GM12873 (cell line): ENCODE data around the gene PPP2R2B.

Source experiments
- TF ChIP-seq, protein P1 (sequence below): IDR thresholded peaks from 2 replicates; pipeline ENCODE4 v1.5.1; 2012; ENCODE audit warnings: low read depth, mild to moderate bottlenecking, moderate library complexity, low read length, control low read depth; ENCODE audit not compliant: insufficient read depth; ENCODE audit errors: missing control alignments

Gene PPP2R2B

GRCh38 chr5:146779211-146779869, 99.2 kb downstream of the PPP2R2B start:
- TF ChIP-seq, protein P1, sequence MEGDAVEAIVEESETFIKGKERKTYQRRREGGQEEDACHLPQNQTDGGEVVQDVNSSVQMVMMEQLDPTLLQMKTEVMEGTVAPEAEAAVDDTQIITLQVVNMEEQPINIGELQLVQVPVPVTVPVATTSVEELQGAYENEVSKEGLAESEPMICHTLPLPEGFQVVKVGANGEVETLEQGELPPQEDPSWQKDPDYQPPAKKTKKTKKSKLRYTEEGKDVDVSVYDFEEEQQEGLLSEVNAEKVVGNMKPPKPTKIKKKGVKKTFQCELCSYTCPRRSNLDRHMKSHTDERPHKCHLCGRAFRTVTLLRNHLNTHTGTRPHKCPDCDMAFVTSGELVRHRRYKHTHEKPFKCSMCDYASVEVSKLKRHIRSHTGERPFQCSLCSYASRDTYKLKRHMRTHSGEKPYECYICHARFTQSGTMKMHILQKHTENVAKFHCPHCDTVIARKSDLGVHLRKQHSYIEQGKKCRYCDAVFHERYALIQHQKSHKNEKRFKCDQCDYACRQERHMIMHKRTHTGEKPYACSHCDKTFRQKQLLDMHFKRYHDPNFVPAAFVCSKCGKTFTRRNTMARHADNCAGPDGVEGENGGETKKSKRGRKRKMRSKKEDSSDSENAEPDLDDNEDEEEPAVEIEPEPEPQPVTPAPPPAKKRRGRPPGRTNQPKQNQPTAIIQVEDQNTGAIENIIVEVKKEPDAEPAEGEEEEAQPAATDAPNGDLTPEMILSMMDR: no peak

GRCh38 chr5:146778795-146779194, 99.8 kb downstream of the PPP2R2B start:
- TF ChIP-seq, protein P1: no peak

DNA sequence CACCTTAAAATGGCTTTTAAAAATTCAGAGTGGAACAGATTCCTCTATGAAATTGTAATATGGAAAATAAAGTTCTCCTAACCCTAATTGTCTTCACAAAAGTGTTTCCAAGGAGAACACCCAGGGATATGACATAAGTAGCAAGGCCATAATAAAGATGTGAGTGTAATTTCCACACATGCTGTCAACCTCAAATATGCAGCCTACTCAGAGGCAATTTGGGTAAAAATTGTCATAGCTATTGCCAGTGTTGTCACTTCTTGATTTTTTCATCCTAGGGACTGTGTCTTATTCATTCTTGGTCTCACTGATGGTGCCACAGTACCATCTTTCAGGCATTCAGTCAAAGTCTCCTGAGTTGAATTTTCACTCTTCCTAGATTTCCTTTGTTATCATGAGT, 100.3 kb downstream of the PPP2R2B start:
- TF ChIP-seq, protein P1: no peak

DNA sequence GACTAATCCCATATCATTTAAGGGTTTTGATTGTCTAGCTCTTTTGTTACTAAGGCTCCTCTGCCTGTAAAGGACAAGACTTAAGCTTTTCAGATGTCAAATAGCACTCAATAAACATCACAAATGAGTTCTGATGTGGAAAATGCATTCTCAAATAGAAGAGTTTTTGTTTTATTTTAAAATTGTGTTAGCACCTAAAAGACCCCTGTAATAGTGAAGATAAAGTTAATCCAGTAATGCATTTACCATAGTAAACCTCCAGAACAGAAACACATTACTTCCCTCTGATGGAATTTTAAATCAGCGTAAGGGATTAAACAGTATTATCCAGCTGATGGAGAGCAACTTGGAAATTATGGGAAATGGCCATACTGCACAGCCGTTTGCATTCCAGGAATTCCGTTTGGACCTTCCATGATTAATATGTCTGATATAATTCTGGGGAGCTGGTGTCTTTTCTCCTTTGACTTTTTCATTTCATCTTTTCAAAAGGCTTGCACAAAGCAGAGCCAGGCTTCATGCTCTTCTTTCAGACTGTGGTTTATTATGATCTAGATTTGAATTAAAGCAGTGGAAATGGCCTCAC, 105.6 kb downstream of the PPP2R2B start:
- TF ChIP-seq, protein P1: no peak

DNA sequence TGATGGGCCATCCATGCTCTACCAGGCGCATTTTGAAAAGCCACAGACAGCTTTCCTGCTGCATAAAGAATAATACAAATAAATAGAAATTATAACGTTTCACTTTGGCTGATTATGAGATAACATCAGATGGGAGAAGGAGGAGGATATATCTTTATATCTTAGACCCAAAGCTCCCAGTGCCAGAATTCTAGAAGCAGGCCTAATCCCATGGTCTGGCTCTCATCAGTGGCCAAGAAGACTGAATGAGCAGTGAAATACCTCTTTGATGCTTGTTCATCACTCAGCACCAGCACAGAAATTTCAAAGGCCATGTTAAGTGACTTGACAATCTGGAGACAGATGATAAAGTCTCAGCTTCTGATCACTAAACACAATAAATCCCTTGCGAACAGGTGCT, 107.6 kb downstream of the PPP2R2B start:
- TF ChIP-seq, protein P1: no peak

- TF ChIP-seq, protein P1: no peak
Measured at GRCh38 chr5:146770546-146770945, 108.0 kb downstream of the PPP2R2B start.

- TF ChIP-seq, protein P1: no peak
Measured at GRCh38 chr5:146767534-146767933, 111.0 kb downstream of the PPP2R2B start.
